Endometrial microvascular endothelial cells (primary cell): ENCODE data around the gene MRTFB. TPM values are rescaled to one million over a fixed set of nuclear protein-coding genes. Genes with fewer than 3 reads are reported as not detected.

Source experiments
- in situ Hi-C: cut with HindIII; loops from 2 replicates; pipeline ENCODE4 v1.10.0; 2017; ENCODE audit warnings: low sequenced_read_pairs, low pct_unique_long_range_greater_than_20kb; ENCODE audit errors: inconsistent ontology term
- total RNA-seq: library from RNA; depleted of rRNA; stranded (reverse); fragments of >200 nt; gene quantifications from one replicate; pipeline ENCODE4 v1.2.3, GENCODE V29; 2015; ENCODE audit errors: inconsistent ontology term

Gene MRTFB
- total RNA-seq, 1 donor from 2014 or later = 16.6 TPM

GRCh38 chr16:14100825-14101224 lies 29.7 kb downstream of the MRTFB start:
- in situ Hi-C loops = no loop called here

- in situ Hi-C loops = no loop called here
Observed at GRCh38 chr16:14101415-14101814, 30.3 kb downstream of the MRTFB start.

- in situ Hi-C loops = no loop called here
Observed at GRCh38 chr16:14102925-14103720, 32.0 kb downstream of the MRTFB start.

- in situ Hi-C loops = no loop called here
Observed at GRCh38 chr16:14104066-14104465, 32.9 kb downstream of the MRTFB start.

- in situ Hi-C loops = no loop called here
Observed at GRCh38 chr16:14105760-14106375, 34.7 kb downstream of the MRTFB start.

GRCh38 chr16:14106457-14106856 lies 35.3 kb downstream of the MRTFB start:
- in situ Hi-C loops = no loop called here

GRCh38 chr16:14106961-14107360 lies 35.8 kb downstream of the MRTFB start:
- in situ Hi-C loops = no loop called here

- in situ Hi-C loops = no loop called here
Observed at GRCh38 chr16:14109077-14109775, 38.1 kb downstream of the MRTFB start.

GRCh38 chr16:14109782-14110727 lies 38.9 kb downstream of the MRTFB start:
- in situ Hi-C loops = loop anchor here (10.0 kb wide), 1 partner anchor 75 kb away; no protein-coding TSS in a partner anchor

- in situ Hi-C loops = loop anchor here (10.0 kb wide), 1 partner anchor 74 kb away; no protein-coding TSS in a partner anchor
Observed at GRCh38 chr16:14110728-14111251, 39.7 kb downstream of the MRTFB start.

GRCh38 chr16:14111713-14112538 lies 40.8 kb downstream of the MRTFB start:
- in situ Hi-C loops = loop anchor here (10.0 kb wide), 1 partner anchor 73 kb away; no protein-coding TSS in a partner anchor

- in situ Hi-C loops = loop anchor here (10.0 kb wide), 1 partner anchor 72 kb away; no protein-coding TSS in a partner anchor
Observed at GRCh38 chr16:14112539-14112856, 41.4 kb downstream of the MRTFB start.

- in situ Hi-C loops = loop anchor here (10.0 kb wide), 1 partner anchor 71 kb away; no protein-coding TSS in a partner anchor
Observed at GRCh38 chr16:14113344-14113743, 42.2 kb downstream of the MRTFB start.

- in situ Hi-C loops = loop anchor here (10.0 kb wide), 1 partner anchor 68 kb away; no protein-coding TSS in a partner anchor
Observed at GRCh38 chr16:14117051-14117450, 45.9 kb downstream of the MRTFB start.

GRCh38 chr16:14119799-14120198 lies 48.7 kb downstream of the MRTFB start:
- in situ Hi-C loops = loop anchor here (10.0 kb wide), 1 partner anchor 65 kb away; no protein-coding TSS in a partner anchor

- in situ Hi-C loops = no loop called here
Observed at GRCh38 chr16:14120335-14120734, 49.2 kb downstream of the MRTFB start.

GRCh38 chr16:14121142-14121541 lies 50.0 kb downstream of the MRTFB start:
- in situ Hi-C loops = no loop called here
